ENCODE data around the gene LIPE.

- no peak for TF ChIP-seq EZH2 (IDR thresholded peaks at IDR 0.05; ENCODE audit: low read length)
- no peak for TF ChIP-seq CTCF (optimal IDR thresholded peaks at IDR 0.05 in 1 of 3, IDR thresholded peaks at IDR 0.05 in 1 of 3, conservative IDR thresholded peaks at IDR 0.05 in 1 of 3; ENCODE audit: extremely low read depth in 1 of 3, insufficient read depth in 2 of 3, low read length in 3 of 3)
Measured at GRCh38 chr19:42356686-42357085, 70.5 kb downstream of the LIPE start.

Measured in keratinocyte (primary cell).